Measurements from ENCODE around the gene NR2F1-AS1.

NR2F1-AS1 gene

DNA sequence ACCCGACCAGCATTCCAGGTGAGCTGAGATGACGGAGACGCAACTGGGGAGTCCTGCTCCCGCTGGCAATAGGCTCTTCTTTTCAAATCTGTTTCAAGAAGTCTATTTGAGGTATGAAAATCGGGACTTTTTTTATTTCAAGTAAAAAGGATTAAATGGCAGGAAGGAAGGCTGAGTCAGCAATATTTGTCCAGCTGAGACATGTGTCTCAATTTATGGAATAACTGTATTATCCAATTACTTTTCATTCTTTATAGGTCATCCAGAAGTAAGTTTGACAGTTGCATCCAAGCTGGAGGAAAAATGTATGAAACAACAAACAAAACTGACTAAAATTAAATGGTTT is 221.1 kb downstream of the NR2F1-AS1 start:
- Histone ChIP-seq H2AFZ (ENCODE audit: low read length) (no peak overlapping the region), H3K9me3 (replicated peaks; ENCODE audit: insufficient read depth, low read length) (no peaks in the 10 kb centered on the region), H3K4me2 (ENCODE audit: low read depth, low read length) (no peak overlapping the region), H4K20me1 (ENCODE audit: insufficient read depth, low read length) (no peaks in the 10 kb centered on the region), H3K9ac (ENCODE audit: low read length) (no peak overlapping the region), H3K4me1 (ENCODE audit: low read length) (no peaks in the 10 kb centered on the region), H3F3A (ENCODE audit: insufficient read depth, low read length) (no peaks in the 10 kb centered on the region), H3K36me3 (replicated peaks; ENCODE audit: insufficient read depth, low read length) (no peaks in the 10 kb centered on the region), H3K27ac (ENCODE audit: low read length) (no peak overlapping the region), H3K79me2 (ENCODE audit: low read length) (no peaks in the 10 kb centered on the region), H3K27me3 (replicated peaks; ENCODE audit: insufficient read depth, low read length) (no peaks in the 10 kb centered on the region), H3K4me3 (ENCODE audit: low read length) (no peak overlapping the region), H3K9me2 (replicated peaks; ENCODE audit: insufficient read depth, low read length) (no peaks in the 10 kb centered on the region)
- no peak for TF ChIP-seq EZH2 (optimal IDR thresholded peaks at IDR 0.05; ENCODE audit: low read depth, low read length)
- TF ChIP-seq EZH2phosphoT487 (IDR thresholded peaks at IDR 0.05; ENCODE audit: low read length): no peak
- no peak for DNase-seq

Data from MM.1S (cell line).